ENCODE results near the gene PPP2R2C. TPM values are rescaled to one million over a fixed set of nuclear protein-coding genes. Genes with fewer than 3 reads are reported as not detected.

The PPP2R2C gene
- polyA plus RNA-seq, 4 donors, result 0.16 to 2.3 (median 0.81) TPM; not detected in 1

DNA sequence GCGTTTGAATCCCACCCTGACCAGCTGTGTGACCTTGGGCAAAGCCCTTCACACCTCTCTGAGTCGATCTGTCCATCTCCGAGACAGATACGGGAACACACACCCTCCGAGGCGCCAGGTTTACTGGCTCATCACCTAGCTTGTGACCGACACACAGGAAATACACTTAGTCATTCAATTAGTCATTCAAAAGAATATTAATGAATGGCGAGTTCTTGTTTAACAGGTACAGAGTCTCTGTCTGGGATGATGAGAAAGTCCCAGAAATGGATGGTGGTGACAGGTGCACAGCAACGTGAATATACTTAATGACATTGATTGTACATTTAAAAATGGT is 80.6 kb downstream of the PPP2R2C start:
- Histone ChIP-seq H3K4me3 (ENCODE audit: low read depth in 1 of 3, low read length in 3 of 3) (no peak overlapping the region), H3K9me3 (ENCODE audit: control insufficient read depth in 2 of 2, insufficient read depth in 1 of 2, low read depth in 1 of 2, low read length in 1 of 2) (no peaks in the 10 kb centered on the region), H3K27ac (ENCODE audit: low read depth in 1 of 3, low read length in 2 of 3) (no peak overlapping the region), H3K4me1 (ENCODE audit: control insufficient read depth in 3 of 3, insufficient read depth in 2 of 3, low read depth in 1 of 3, low read length in 2 of 3) (no peaks in the 10 kb centered on the region), H3K36me3 (ENCODE audit: control insufficient read depth in 3 of 3, insufficient read depth in 2 of 3, low read depth in 1 of 3, low read length in 3 of 3) (no peaks in the 10 kb centered on the region), H3K27me3 (ENCODE audit: control insufficient read depth in 3 of 3, insufficient read depth in 3 of 3, low read length in 3 of 3) (peaks cover 0 to 8% (median 6%) of the 10 kb centered on the region in 3 donors)
- FAIRE-seq, result no peak
- DNase-seq, result no peak
- 46 to 68% (median 49%) methylated on average over 9 of the region's 9 CpGs for WGBS, 3 donors

DNA sequence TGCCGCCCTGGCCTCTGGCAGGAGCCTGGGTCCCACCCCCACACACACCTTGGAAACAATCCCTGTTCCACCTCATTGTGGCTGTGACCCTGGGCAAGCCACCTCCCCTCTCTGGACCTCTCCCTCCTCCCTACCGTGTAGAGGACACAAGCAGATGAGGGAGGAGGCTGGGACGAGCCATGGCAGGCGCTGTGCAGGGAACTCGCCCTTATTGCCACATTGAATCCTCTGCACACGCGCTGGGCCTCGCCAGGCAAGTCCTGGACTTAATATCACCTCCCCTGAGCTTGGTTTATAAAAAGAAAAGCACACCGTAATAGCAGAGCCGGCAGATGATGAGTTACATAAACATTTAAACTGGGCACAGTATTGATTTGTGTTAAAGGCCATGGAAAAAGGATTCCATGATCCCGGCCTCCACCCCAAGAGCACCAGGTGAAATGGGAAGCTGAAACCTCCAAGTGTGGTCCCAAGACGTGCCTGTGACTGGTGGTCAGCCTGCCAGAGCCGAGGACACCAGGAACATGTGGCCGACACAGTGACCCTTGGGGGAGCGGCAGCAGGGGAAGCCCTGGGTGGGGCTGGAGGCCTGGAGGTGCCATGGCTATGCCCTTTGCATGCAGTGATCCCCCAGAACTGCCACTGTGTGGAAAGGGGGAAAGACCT is 81.1 kb downstream of the PPP2R2C start:
- no peak overlapping the region for H3K27ac ChIP-seq (ENCODE audit: low read depth in 1 of 3, low read length in 2 of 3)
- no peaks in the 10 kb centered on the region for H3K9me3 ChIP-seq (ENCODE audit: control insufficient read depth in 2 of 2, insufficient read depth in 1 of 2, low read depth in 1 of 2, low read length in 1 of 2)
- DNase-seq (no peak), FAIRE-seq (no peak)
- H3K36me3 ChIP-seq (ENCODE audit: control insufficient read depth in 3 of 3, insufficient read depth in 2 of 3, low read depth in 1 of 3, low read length in 3 of 3), result no peaks in the 10 kb centered on the region
- no peaks in the 10 kb centered on the region for H3K4me1 ChIP-seq (ENCODE audit: control insufficient read depth in 3 of 3, insufficient read depth in 2 of 3, low read depth in 1 of 3, low read length in 2 of 3)
- H3K4me3 ChIP-seq (ENCODE audit: low read depth in 1 of 3, low read length in 3 of 3), result no peak overlapping the region
- peaks cover 0 to 8% (median 6%) of the 10 kb centered on the region in 3 donors for H3K27me3 ChIP-seq (ENCODE audit: control insufficient read depth in 3 of 3, insufficient read depth in 3 of 3, low read length in 3 of 3)
- 41 to 66% (median 48%) methylated on average over 14 to 15 of the region's 15 CpGs for WGBS, 3 donors

- no peak for DNase-seq
- Histone ChIP-seq H3K4me1 (ENCODE audit: control insufficient read depth in 3 of 3, insufficient read depth in 2 of 3, low read depth in 1 of 3, low read length in 2 of 3) (no peaks in the 10 kb centered on the region), H3K27ac (ENCODE audit: low read depth in 1 of 3, low read length in 2 of 3) (no peak overlapping the region), H3K27me3 (ENCODE audit: control insufficient read depth in 3 of 3, insufficient read depth in 3 of 3, low read length in 3 of 3) (peaks cover 0 to 8% (median 6%) of the 10 kb centered on the region in 3 donors), H3K9me3 (ENCODE audit: control insufficient read depth in 2 of 2, insufficient read depth in 1 of 2, low read depth in 1 of 2, low read length in 1 of 2) (no peaks in the 10 kb centered on the region), H3K36me3 (ENCODE audit: control insufficient read depth in 3 of 3, insufficient read depth in 2 of 3, low read depth in 1 of 3, low read length in 3 of 3) (no peaks in the 10 kb centered on the region), H3K4me3 (ENCODE audit: low read depth in 1 of 3, low read length in 3 of 3) (no peak overlapping the region)
- no peak for FAIRE-seq
- 13 to 26% (median 25%) methylated on average over 18 of the region's 18 CpGs for WGBS, 3 donors
Measured at GRCh38 chr4:6390356-6390755, 82.1 kb downstream of the PPP2R2C start.

- FAIRE-seq (no peak), DNase-seq (no peak)
- Histone ChIP-seq H3K4me3 (ENCODE audit: low read depth in 1 of 3, low read length in 3 of 3) (no peak overlapping the region), H3K36me3 (ENCODE audit: control insufficient read depth in 3 of 3, insufficient read depth in 2 of 3, low read depth in 1 of 3, low read length in 3 of 3) (no peaks in the 10 kb centered on the region), H3K4me1 (ENCODE audit: control insufficient read depth in 3 of 3, insufficient read depth in 2 of 3, low read depth in 1 of 3, low read length in 2 of 3) (no peaks in the 10 kb centered on the region), H3K9me3 (ENCODE audit: control insufficient read depth in 2 of 2, insufficient read depth in 1 of 2, low read depth in 1 of 2, low read length in 1 of 2) (no peaks in the 10 kb centered on the region), H3K27me3 (ENCODE audit: control insufficient read depth in 3 of 3, insufficient read depth in 3 of 3, low read length in 3 of 3) (peaks cover 0 to 8% (median 6%) of the 10 kb centered on the region in 3 donors), H3K27ac (ENCODE audit: low read depth in 1 of 3, low read length in 2 of 3) (no peak overlapping the region)
- WGBS, 3 donors, result 61 to 67% (median 63%) methylated on average over 19 of the region's 19 CpGs
Measured at GRCh38 chr4:6389142-6389825, 83.1 kb downstream of the PPP2R2C start.

GRCh38 chr4:6388713-6389112 is 83.7 kb downstream of the PPP2R2C start:
- Histone ChIP-seq H3K36me3 (ENCODE audit: control insufficient read depth in 3 of 3, insufficient read depth in 2 of 3, low read depth in 1 of 3, low read length in 3 of 3) (no peaks in the 10 kb centered on the region), H3K4me1 (ENCODE audit: control insufficient read depth in 3 of 3, insufficient read depth in 2 of 3, low read depth in 1 of 3, low read length in 2 of 3) (no peaks in the 10 kb centered on the region), H3K27ac (ENCODE audit: low read depth in 1 of 3, low read length in 2 of 3) (no peak overlapping the region), H3K27me3 (ENCODE audit: control insufficient read depth in 3 of 3, insufficient read depth in 3 of 3, low read length in 3 of 3) (peaks cover 0 to 8% (median 6%) of the 10 kb centered on the region in 3 donors), H3K4me3 (ENCODE audit: low read depth in 1 of 3, low read length in 3 of 3) (no peak overlapping the region), H3K9me3 (ENCODE audit: control insufficient read depth in 2 of 2, insufficient read depth in 1 of 2, low read depth in 1 of 2, low read length in 1 of 2) (no peaks in the 10 kb centered on the region)
- DNase-seq (no peak), FAIRE-seq (no peak)
- 57 to 67% (median 61%) methylated on average over 9 of the region's 9 CpGs for WGBS, 3 donors

DNA sequence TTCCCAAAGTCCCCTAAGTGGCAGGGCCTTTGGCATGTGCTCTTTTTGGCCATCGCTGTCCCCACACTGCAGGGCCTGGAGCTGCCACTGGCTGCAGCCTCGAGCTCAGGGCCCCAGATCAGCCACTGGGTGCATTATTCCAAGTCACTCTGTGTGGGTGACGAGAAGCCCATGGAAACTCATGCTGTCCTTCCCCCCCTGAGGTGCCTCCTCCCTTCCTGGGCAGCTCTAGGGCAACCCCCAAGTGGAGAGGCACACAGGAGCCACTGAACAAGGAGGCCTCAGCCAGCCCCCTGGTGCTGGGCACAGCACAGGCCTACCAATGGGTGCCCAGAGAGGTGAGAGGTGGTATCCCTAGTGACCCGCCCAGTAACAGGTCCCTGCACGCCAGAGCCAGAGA is 84.5 kb downstream of the PPP2R2C start:
- no peak for DNase-seq
- WGBS, 3 donors, result 72 to 76% (median 76%) methylated on average over 5 of the region's 5 CpGs
- H3K4me3 ChIP-seq (ENCODE audit: low read depth in 1 of 3, low read length in 3 of 3), result no peak overlapping the region
- FAIRE-seq, result no peak
- H3K27me3 ChIP-seq (ENCODE audit: control insufficient read depth in 3 of 3, insufficient read depth in 3 of 3, low read length in 3 of 3), result peaks cover 0 to 8% (median 8%) of the 10 kb centered on the region in 3 donors
- H3K4me1 ChIP-seq (ENCODE audit: control insufficient read depth in 3 of 3, insufficient read depth in 2 of 3, low read depth in 1 of 3, low read length in 2 of 3), result no peaks in the 10 kb centered on the region
- H3K27ac ChIP-seq (ENCODE audit: low read depth in 1 of 3, low read length in 2 of 3), result no peak overlapping the region
- no peaks in the 10 kb centered on the region for H3K9me3 ChIP-seq (ENCODE audit: control insufficient read depth in 2 of 2, insufficient read depth in 1 of 2, low read depth in 1 of 2, low read length in 1 of 2)
- no peaks in the 10 kb centered on the region for H3K36me3 ChIP-seq (ENCODE audit: control insufficient read depth in 3 of 3, insufficient read depth in 2 of 3, low read depth in 1 of 3, low read length in 3 of 3)

DNA sequence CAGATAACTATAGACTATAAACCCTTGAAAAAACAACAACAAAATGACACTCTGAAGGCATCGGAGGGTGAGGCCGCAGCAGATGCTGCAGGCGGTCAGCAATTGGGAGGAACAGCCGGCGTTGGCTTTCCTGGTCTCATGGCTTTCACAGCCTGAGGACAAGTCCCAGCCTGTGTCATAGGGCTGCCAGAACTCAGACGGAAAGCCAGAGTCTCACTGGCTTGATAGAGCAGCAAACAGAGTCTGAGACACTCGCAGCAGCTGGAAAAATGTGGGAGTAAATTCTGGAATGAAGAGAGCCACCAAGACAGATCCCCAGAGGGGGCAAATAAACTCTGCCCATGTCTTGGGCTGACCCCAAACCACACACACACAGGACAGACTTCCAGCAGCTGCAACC is 86.3 kb downstream of the PPP2R2C start:
- H3K4me3 ChIP-seq (ENCODE audit: low read depth in 1 of 3, low read length in 3 of 3), result no peak overlapping the region
- H3K27me3 ChIP-seq (ENCODE audit: control insufficient read depth in 3 of 3, insufficient read depth in 3 of 3, low read length in 3 of 3), result peaks cover 0 to 8% (median 8%) of the 10 kb centered on the region in 3 donors
- DNase-seq, result no peak
- no peak overlapping the region for H3K27ac ChIP-seq (ENCODE audit: low read depth in 1 of 3, low read length in 2 of 3)
- no peak for FAIRE-seq
- H3K4me1 ChIP-seq (ENCODE audit: control insufficient read depth in 3 of 3, insufficient read depth in 2 of 3, low read depth in 1 of 3, low read length in 2 of 3), result no peaks in the 10 kb centered on the region
- WGBS, 3 donors, result 58 to 85% (median 77%) methylated on average over 7 of the region's 7 CpGs
- H3K9me3 ChIP-seq (ENCODE audit: control insufficient read depth in 2 of 2, insufficient read depth in 1 of 2, low read depth in 1 of 2, low read length in 1 of 2), result no peaks in the 10 kb centered on the region
- no peaks in the 10 kb centered on the region for H3K36me3 ChIP-seq (ENCODE audit: control insufficient read depth in 3 of 3, insufficient read depth in 2 of 3, low read depth in 1 of 3, low read length in 3 of 3)

GRCh38 chr4:6385288-6385687 is 87.1 kb downstream of the PPP2R2C start:
- DNase-seq (no peak), FAIRE-seq (no peak)
- 86 to 89% (median 86%) methylated on average over 2 of the region's 2 CpGs for WGBS, 3 donors

More at GRCh38 chr4:6385288-6385687, 87.1 kb downstream of the PPP2R2C start:
- Histone ChIP-seq H3K4me3 (ENCODE audit: low read depth in 1 of 3, low read length in 3 of 3) (no peak overlapping the region), H3K36me3 (ENCODE audit: control insufficient read depth in 3 of 3, insufficient read depth in 2 of 3, low read depth in 1 of 3, low read length in 3 of 3) (no peaks in the 10 kb centered on the region), H3K4me1 (ENCODE audit: control insufficient read depth in 3 of 3, insufficient read depth in 2 of 3, low read depth in 1 of 3, low read length in 2 of 3) (no peaks in the 10 kb centered on the region), H3K9me3 (ENCODE audit: control insufficient read depth in 2 of 2, insufficient read depth in 1 of 2, low read depth in 1 of 2, low read length in 1 of 2) (no peaks in the 10 kb centered on the region), H3K27me3 (ENCODE audit: control insufficient read depth in 3 of 3, insufficient read depth in 3 of 3, low read length in 3 of 3) (peaks cover 0 to 7% (median 2%) of the 10 kb centered on the region in 3 donors), H3K27ac (ENCODE audit: low read depth in 1 of 3, low read length in 2 of 3) (no peak overlapping the region)
